Stimulated activated CD8-positive, alpha-beta memory T cell treated with anti-CD3 and anti-CD28 coated beads, Interleukin-12 subunit alpha, Interleukin-12 subunit beta, amount 100 ng/mL, for 24 hours (primary cell): ENCODE data around the gene PTPRG.

ENCODE experiments used
- DNase-seq: peaks from one replicate; pipeline ENCODE4 v3.0.0-alpha.2; 2020; ENCODE audit errors: extremely low read depth

PTPRG gene

DNA sequence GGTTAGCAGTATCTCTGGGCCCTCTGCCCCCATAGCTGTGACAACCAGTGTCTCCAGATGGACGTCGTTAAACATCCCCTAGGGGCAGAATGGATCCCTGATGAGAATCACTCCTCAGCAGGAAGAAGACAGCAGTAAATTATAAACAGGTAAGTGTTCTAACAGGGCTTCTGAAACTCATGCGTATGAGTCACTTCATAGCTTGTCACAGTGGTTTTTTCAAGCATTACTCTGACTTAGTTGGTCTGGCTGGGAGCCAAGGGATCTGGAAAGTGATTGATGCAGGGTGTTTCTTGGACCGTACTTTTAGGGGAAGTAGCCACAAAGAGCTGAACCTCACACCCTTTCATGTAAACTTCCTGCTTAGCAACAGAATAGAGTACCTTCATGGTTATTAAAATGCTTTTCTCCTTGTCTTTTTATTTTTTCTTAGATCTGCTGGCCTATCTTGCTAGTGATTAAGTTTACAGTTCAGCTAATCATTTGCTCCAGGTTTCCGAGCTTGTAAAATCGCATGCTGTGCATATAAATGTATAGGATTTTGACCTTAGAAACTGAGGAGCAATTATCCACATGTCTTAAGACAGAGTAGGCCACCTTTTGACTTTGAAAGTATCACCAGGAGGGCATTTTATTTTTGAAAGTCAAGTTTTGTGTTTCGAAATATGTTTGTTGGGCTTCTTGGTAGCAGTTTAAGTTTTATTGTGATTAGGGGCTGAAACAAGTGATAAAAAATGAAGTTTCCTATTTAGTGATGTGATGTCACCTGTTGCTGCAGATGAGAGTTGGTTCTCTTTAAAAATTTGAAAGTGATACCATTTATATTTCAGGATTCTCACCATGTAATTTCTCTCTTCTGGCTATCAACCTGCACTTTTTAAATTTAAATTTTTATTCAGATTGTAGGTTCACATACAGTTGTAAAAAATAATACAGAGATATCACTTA, 333.9 kb downstream of the PTPRG start:
- peak; percentile 11 for DNase-seq

DNA sequence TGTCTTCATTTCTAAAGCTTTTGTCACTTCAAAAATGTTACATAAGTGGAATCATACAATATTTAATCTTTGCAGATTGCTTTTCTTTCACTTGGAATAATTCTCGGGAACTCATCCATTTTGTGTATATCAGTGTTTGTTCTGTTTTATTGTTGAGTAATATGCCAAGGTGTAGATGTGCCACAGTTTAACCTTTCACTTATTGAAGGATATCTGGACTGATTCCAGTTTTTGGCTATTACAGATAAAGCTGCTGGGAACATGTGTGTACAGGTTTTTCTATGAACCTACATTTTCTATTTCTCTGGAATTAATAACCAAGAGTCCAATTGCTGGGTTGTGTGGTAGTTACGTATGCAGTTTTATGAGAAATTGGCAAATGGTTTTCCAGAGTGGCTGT, 334.9 kb downstream of the PTPRG start:
- no peak for DNase-seq

DNA sequence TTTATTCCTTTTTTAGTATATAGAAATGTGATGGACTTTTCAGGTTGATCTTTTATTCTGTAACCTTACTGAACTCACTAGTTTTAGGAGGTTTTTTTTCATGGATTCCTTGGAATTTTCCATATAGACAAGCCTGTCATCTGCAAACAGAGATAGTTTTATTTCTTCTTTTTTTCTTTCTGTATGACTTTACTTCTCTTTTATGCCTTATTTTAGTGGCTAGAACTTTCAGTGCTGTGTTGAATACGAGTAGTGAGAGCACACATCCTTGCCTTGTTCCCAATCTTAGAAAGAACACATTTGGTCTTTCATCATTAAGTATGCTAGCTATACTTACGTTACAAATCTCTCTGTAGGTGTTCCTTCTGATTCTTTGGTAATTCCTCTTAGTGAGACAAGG, 336.5 kb downstream of the PTPRG start:
- no peak for DNase-seq

DNA sequence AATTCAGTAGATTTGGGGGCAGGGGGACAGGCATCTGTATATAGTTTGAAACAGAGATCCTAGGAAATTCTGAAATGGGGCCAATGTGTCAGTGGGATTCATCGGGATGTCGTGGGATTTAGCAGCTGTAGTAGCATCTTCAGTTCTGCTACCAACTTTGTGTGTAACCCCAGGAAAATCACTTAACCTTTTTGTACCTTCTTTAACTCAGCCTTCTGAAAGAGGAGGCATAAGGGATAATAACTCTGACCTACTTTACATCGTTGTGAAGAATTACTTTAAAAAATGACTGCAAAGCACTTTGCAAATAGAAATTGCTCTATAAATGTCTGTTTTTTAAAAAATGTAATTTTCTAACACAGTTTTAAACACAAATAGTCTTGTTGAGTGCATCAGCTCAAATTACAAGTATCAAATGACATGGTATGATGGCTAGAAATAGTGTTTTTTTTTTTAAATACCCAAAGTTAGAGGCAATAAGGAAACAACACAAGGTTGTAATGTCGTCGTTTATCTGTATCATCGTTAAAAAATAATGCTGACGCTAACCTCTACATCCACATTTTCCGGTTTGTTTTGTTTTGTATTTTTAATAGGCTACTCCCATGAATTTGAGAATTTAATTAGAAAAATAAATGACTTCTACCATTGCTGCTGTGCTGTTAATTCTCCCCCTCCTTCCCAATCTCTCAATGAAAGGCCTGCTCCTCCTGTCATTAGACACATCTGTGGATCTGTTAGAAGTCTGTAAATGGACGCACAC, 338.5 kb downstream of the PTPRG start:
- no peak for DNase-seq

DNA sequence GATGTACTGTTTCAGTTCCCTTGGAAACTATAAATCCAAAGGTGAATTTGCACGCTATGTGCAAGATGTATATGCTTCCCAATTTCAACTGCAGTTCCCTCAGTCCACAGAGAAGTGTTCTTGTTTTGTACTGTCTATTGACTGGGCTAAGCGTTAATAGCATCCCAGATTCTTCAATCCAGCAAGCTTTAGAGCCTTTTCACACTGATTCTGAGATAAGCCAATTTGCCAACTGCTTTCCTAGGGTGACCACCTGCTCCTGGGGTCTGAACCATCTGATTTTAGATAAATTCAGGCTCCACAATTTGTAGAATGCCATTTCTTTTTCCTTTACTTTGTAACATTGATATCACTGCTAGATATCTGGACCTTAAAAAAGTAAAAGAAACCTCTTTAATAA, 340.1 kb downstream of the PTPRG start:
- no peak for DNase-seq

DNA sequence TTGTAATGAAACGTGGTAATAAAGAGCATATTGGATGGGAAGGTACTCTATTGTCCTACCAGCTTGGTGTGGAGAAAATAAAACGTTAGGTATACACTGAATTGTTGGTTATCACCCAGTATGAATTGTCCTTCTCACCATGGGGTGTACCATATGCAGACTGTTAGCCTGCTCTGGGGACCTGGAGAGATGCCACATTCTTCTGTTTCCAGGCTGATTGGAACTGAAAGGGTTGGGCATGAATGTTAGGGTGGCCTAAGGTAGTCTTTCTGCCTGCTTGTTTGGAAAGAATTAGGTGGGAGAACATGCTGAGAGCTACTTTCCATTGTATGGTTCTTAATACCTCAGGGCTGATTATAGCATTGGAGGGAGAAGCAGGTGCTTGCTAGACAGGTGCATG, 340.6 kb downstream of the PTPRG start:
- DNase-seq: no peak

DNA sequence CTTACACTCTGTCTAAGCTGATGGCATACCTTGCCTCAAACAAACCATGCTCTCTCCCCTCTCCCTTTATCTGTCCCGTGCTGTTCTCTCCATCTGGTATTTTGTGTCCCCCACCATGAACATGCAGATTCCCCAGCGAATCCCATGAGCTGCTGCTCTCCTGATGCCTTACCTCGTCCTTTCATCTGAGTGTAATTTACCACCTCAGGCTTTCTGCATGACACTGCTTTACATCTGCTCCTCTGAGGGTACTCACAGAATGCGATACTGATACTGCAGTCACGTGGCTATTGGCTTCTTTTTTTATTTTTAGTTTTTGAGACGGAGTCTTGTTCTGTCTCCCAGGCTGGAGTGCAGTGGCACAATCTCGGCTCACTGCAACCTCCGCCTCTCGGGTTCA, 341.7 kb downstream of the PTPRG start:
- no peak for DNase-seq

DNA sequence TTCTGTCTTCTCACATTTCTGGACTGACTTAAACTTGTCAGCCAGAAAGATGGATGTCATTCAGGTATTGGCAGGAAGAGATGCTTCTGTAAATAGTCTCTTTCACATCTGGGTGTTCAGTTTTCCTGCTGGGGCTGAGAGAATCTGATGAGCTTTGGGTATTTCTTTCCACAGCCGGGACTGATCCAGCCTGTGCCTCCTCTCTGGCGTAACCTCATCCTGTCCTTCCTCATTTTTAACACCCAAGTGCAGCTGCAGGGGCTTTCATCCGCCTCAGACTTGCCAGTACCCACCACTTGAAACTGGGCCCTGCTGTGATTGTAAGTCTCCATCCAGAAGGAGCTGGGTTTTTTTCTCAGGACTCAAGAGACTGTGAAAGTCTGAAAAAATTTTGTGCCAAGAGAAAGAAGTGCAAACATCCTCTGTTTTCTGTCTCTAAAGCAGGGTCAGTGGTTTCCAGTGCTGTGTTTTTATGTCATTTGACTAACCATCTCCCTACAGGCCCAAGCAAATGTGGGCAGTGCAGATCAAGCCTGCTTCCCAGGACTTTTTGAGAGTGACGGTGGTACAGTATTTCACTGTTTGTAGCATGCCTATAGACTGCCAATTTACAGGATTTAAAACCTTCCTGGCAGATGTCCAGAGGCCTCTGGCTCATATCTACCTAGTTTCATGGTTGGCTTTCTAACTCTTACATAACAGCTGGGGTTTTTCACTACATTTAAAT, 342.7 kb downstream of the PTPRG start:
- DNase-seq: no peak

DNA sequence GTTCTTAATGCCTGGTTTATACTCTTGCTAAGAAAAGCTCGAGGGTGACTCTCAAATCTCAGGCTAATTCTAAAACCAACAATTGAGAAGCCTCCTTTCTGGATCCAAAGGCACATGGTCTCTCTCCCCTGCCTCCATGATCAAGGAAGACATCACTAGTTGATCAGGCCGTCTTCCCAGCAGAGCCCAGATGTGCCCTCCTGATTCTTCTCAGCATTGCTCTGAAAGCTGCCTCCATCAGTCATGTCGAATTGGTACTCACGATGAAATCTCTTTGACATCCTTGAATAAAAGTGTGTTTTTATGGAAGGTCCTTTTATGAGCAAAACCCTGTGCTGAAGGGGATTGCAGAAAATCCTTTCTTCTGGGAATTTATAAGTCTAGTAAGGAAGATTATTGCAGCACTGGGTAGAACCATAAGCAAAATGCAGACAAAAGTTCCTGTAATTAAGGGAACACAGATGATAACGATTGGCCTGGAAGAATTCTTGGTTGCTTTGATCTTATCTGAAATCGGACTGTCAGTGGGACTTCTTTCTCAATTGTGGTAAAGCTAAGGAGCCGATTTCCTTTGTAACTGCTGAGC, 345.9 kb downstream of the PTPRG start:
- no peak for DNase-seq

DNA sequence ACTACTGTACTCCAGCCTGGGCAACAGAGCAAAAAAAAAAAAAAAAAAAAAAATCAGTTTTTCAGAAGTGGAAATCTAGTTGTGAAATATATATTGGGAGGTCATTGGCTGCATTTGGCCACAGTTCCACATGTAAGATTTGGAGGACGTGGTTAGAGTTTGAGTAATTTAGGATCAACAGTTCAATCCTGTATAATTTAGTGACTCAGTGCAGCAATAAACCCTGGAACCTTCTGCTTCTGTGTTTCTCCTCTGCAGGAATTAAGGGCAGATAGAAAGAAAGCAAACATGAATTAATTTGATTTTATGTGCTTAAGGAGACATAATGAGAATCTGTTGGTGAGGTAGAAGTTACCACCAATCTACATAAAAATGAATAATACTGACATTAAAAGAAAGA, 347.0 kb downstream of the PTPRG start:
- DNase-seq: no peak

DNA sequence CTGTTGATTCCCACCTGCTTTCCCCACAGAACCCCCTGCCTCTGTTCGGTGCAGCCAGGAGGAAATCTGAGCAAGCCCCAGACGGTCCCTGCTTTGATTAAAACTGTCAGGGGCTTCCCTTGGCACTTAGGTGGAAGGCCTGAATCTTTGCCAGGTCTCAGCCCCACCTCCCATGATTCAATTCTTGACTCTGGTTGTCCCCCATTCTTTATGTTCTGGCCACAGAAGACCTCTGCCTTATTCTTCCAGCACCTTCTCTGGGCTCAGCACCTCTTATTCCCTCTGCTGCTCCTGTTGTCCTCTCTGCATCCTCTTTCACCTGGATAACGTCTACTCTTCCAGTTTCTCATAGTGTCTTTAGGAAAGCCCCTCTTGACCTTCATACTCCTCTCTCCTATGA, 349.4 kb downstream of the PTPRG start:
- no peak for DNase-seq

DNA sequence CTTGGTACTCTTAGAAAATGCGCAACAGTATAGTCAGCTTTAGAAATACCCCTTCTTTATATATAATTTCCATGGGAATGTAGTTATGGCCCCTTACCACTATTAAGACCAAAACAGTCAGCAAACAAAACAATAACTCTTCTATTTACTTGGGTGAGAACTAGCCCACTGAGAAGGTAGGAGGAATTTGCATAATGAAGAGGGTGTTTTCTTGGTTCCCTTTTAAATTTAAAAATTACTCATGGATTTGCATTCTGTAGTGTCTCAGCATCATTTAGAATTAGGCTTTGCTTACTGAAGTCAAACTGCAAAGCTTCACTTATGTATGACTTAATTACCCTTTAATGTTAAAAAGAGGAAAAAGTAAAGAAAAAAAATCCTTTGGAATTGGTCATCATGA, 350.8 kb downstream of the PTPRG start:
- no peak for DNase-seq

DNA sequence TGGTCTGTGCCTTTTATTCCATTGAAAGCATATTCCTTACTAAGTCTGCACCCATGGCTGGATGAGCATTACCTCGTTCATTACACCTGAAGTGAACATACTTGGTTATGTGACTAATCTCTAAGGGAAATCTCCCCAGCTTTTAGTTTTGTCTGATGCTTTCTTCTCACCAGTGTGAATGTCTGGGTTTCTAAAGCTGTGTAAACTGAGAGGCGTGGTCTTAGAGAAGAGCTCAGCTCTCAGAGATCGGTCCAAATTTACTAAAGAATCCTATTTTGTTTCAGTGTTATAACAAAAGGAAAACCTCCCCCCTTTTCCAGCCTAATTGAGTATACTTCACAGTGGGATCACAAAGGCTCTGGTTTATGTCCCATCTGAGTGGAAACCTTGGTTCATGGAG, 352.3 kb downstream of the PTPRG start:
- no peak for DNase-seq

DNA sequence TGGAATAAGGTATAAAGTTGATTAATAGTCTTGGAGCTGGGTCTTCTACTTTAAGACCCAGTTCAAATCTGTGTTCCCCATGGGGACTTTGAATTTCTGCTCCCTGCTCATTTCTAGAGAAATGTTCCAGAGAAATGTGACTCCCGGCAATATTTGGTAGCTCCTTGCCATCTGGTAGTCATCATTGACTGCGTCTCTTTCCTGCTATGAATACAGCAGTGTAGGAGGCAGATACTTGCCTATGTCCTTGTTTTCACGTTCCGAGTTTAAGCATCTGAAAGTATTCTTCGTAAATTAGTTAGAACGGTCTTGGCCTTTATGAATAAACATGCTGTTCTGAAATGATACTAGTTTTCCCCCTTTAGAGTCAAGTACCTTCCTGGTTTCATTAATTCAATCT, 352.9 kb downstream of the PTPRG start:
- no peak for DNase-seq

DNA sequence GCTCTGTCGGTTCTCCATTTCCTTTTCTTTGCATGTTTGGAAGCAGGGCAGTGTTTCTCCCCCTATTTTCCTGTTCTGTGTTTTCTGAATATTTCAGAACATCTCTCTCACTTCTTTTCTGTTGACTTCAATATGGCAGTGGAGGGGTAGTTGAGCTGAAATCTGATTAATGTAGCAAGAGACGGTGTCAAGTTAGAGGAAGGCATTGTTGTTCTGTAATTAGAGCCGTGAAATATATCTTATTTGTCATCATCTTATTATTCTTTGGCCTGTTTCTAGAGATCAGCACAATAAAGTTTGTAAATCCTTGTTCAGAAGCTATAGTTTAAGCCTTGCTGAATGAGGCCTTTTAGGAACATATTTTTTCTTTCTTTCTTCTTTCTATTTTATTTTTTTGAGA, 353.9 kb downstream of the PTPRG start:
- DNase-seq: no peak

DNA sequence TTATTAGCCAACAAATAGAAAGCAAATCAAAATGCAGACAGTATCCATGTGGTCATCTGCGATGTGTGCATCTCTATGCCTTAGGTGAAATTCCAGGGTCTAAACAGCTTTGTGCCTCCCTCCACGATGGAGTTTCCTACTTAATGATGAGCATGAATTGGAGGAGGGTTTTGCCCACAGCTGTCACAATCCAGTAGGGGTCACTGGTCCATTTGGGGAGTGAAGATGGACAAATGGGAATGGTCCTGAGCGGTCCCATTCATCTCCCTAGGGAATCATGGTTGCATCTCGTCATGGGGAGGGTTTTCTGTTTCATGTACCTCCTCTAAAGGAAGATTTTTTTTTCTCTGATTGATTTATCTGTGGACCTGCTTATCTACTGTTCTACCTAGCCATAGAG, 358.0 kb downstream of the PTPRG start:
- no peak for DNase-seq

DNA sequence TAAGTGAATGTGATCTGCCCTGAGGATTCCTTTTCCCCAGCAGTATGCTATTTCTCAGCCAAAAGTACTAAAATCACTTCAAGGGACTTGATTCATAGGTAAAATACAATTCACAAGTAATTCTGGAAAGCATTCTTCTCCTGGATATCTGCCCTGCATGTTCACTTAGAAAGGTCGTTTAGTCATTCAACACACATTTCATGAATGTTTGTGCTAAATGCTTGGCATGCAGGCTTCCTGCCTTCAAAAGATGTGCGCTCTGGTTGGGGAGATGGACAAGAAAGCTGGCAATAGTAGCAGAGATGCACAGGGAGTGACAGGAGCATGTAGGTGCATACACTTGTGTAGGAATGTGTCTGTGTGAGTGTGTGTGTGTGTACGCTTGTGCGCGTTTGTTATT, 360.7 kb downstream of the PTPRG start:
- no peak for DNase-seq

DNA sequence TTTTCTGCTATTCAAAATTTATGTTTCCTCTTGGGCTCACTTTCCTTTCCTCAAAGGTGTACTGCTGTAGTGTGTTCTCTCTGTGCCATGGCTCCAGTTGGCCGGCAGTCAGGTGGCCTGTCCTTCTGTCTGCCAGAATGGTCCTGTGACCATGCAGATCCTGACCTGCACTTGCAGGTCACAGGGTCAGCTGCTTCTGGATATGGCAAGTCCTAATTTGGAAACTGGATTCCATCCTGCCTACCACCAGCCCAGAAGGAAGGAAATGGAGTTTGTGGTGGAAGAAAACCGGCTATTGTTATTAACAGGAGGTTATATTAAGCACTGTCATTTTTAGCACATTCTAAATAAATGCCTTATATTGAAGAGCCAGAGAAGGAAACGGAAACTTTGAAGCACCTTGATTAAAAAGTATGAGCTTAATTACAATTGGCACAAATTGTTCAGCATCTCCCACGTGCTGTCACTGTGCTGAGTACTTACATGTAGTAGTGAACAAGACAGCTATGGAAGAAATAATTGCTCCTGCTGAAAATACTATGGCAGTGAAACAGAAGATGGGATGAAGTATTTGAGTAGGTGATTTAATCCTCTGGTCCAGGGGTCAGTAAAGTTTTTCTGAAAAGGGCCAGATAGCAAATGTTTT, 362.8 kb downstream of the PTPRG start:
- DNase-seq: no peak

DNA sequence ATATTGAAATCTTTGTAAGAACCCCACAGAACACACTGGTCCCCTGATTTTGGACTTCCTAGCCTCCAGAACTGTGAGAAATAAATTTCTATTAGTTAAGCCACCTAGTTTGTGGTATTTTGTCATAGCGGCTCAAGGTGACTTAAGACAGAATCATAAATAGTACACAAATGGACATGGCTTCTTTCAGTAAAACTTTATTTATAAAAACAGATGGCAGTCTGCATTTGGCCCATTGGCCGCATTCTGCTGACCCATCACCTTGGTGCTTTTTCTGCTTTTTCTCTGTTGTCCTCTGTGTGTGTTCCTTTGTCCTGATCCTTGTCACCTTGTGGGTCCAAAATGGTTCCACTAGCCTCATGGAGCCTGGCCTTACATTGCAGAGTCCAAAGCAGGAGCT, 363.6 kb downstream of the PTPRG start:
- DNase-seq: no peak

DNA sequence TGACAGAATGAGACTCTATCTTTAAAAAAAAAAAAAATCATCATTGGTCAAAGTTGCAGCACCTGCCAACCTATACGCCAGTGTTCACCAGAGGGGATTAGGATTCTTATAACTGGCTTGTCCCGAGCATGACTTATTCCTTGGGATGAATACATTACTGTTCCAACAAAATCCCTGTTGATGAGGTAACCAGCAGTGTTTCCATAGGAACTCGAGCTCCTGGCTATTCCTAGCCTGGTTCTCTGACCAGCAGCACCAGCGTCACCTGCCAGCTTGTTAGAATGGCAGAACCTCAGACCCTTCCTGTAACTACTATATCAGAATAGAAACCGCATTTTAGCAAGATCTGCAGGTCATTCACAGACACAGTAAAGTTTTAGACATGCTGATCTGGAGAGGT, 364.4 kb downstream of the PTPRG start:
- DNase-seq: no peak

DNA sequence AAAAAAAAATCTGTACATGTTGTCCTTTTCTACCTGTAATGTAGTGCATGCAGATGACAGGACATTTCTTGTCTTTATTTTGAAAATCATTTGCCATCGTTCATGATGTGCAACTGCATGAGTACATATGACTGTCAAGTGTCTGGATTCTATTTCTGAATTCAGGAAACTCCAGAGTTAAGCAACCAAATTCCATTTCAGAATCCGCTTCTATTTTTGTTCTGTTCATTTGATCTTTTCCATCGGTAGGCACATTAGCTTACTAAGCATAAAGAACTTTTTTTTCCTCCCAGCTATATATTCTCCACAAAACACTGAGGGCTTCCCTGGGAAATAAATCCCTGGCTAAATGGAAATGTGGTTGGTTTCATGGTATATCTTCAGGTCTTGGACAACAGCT, 365.6 kb downstream of the PTPRG start:
- DNase-seq: no peak

DNA sequence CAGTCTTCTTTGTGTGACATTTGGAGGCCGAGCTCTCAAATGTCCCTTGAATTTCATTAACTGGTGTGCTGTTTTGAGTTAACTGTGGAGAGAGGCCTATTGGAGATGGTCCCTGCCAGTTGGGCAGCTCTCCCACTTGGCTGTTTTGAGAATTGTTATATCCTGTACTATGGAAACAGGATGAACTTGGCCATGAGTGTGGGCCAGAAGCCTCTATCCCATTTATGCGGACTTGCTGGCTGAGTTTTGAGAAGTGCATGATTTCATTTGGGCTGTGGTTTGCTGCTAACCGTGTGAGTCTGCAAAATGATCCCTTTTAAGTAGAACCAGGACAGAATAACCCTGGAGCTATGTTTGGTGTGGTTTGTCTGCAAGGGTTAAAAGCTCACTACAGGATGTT, 366.0 kb downstream of the PTPRG start:
- DNase-seq: no peak
